Vagina (tissue), 2 donors: ENCODE results near the gene SLC22A17. TPM values are rescaled to one million over a fixed set of nuclear protein-coding genes. Genes with fewer than 3 reads are reported as not detected.

Experiments used
- DNase-seq, 2 donors: peaks; one replicate each; pipeline ENCODE4 v3.0.0-alpha.2; 2017; ENCODE audit errors: extremely low spot score in 2 of 2
- H3K27ac ChIP-seq: fragments of 200-600 bp; sonication (generic); one replicate; pipeline ENCODE4 v1.5.1; 2019
- H3K27me3 ChIP-seq: fragments of 200-600 bp; sonication (generic); one replicate; pipeline ENCODE4 v1.5.1; 2019
- H3K36me3 ChIP-seq, 2 donors: fragments of 200-600 bp; sonication (generic); one replicate each; pipeline ENCODE4 v1.5.1; 2017 to 2019
- H3K4me1 ChIP-seq: fragments of 200-600 bp; sonication (generic); one replicate; pipeline ENCODE4 v1.5.1; 2019
- H3K4me3 ChIP-seq, 2 donors: fragments of 200-600 bp; sonication (generic); 1 replicate in 1 of 2; 2 replicates in 1 of 2; pipeline ENCODE4 v1.5.1; 2016 to 2019
- H3K9me3 ChIP-seq: fragments of 200-600 bp; sonication (generic); one replicate; pipeline ENCODE4 v1.5.1; 2019
- CTCF ChIP-seq, 3 experiments: fragments of 450-650 bp in 2 of 3; fragments of 200-600 bp in 1 of 3; sonication (generic) in 1 of 3; IDR thresholded peaks; one replicate each; pipeline ENCODE4 v1.5.1; 2017 to 2019; ENCODE audit warnings: antibody characterized with exemption in 3 of 3, mild to moderate bottlenecking in 2 of 3, moderate library complexity in 2 of 3
- POLR2A ChIP-seq, 2 donors: fragments of 450-650 bp; IDR thresholded peaks; one replicate each; pipeline ENCODE4 v1.6.1; 2017; ENCODE audit warnings: antibody characterized with exemption in 2 of 2, mild to moderate bottlenecking in 2 of 2, moderate library complexity in 2 of 2
- POLR2AphosphoS5 ChIP-seq, 2 donors: sonication (generic); formaldehyde crosslinking; IDR thresholded peaks; one replicate each; pipeline ENCODE4 v1.9.0; 2017; ENCODE audit warnings: antibody characterized with exemption in 2 of 2, mild to moderate bottlenecking in 2 of 2, low read depth in 1 of 2; ENCODE audit not compliant: insufficient read depth in 1 of 2
- intact Hi-C: fragments of 100-400 bp; cut with DNase I; formaldehyde crosslinking; loops from one replicate; pipeline ENCODE4 v1.15.1; 2023
- total RNA-seq: library from RNA; depleted of rRNA; stranded (reverse); fragments of >200 nt; gene quantifications from one replicate; pipeline ENCODE4 v1.2.3, GENCODE V29; 2016

SLC22A17 gene
- total RNA-seq, 1 donor from 2014 or later, result 37.8 TPM

DNA sequence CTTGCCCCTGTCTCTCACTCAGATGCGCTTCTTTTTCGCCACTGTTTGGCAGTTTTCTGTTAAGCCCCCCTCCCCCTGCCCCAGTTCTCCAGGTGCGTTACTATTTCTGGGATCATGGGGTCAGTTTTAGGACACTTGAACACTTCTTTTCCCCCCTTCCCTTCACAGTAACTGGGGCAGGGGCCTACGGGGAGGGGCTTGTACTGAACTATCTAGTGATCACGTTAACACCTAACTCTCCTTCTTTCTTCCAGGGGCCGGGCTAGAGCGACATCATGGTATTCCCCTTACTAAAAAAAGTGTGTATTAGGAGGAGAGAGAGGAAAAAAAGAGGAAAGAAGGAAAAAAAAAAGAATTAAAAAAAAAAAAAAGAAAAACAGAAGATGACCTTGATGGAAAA is 27.7 kb downstream of the SLC22A17 start:
- H3K27ac ChIP-seq, result no peak overlapping the region
- no peak for DNase-seq
- peaks cover 23% of the 10 kb centered on the region for H3K4me1 ChIP-seq
- peaks cover 0 to 29% of the 10 kb centered on the region in 2 donors for H3K36me3 ChIP-seq
- H3K4me3 ChIP-seq, result no peak overlapping the region
- no peak for TF ChIP-seq POLR2AphosphoS5 (IDR thresholded peaks at IDR 0.05; ENCODE audit: insufficient read depth in 1 of 2, low read depth in 1 of 2)
- H3K9me3 ChIP-seq, result no peaks in the 10 kb centered on the region
- intact Hi-C loops, result loop anchor here (5.0 to 10.0 kb wide), 3 partner anchors 60 to 237 kb away; partner anchors contain the start of gene NGDN
- no peaks in the 10 kb centered on the region for H3K27me3 ChIP-seq

- Histone ChIP-seq H3K36me3 (peaks cover 0 to 29% of the 10 kb centered on the region in 2 donors), H3K27me3 (no peaks in the 10 kb centered on the region), H3K9me3 (no peaks in the 10 kb centered on the region), H3K27ac (no peak overlapping the region), H3K4me3 (no peak overlapping the region), H3K4me1 (peaks cover 26% of the 10 kb centered on the region)
- no peak for DNase-seq
- intact Hi-C loops, result loop anchor here (5.0 to 10.0 kb wide), 3 partner anchors 60 to 238 kb away; partner anchors contain the start of gene NGDN
- TF ChIP-seq CTCF (IDR thresholded peaks at IDR 0.05), result no peak
- TF ChIP-seq POLR2AphosphoS5 (IDR thresholded peaks at IDR 0.05; ENCODE audit: insufficient read depth in 1 of 2, low read depth in 1 of 2), result no peak
- TF ChIP-seq POLR2A (IDR thresholded peaks at IDR 0.05), result no peak
Observed at GRCh38 chr14:23324455-23324846, 28.2 kb downstream of the SLC22A17 start.

DNA sequence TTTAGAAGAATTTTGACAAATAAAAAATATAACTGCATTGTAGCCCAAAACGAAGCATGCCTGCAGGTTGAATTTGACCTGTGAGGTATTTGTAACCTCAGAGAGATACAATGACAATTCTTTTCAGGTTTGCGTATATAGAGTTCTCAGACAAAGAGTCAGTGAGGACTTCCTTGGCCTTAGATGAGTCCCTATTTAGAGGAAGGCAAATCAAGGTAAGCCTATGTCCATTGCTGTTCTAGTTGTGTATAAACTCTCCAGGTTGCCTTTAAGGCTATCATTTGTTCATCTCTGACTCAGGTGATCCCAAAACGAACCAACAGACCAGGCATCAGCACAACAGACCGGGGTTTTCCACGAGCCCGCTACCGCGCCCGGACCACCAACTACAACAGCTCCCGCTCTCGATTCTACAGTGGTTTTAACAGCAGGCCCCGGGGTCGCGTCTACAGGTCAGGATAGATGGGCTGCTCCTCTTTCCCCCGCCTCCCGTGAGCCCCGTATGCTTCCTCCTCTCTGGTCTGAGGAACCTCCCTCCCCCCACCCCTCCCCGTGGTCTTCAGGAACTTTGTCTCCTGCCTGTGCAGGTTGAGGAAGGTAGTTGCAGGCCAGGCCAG is 28.7 kb downstream of the SLC22A17 start:
- Histone ChIP-seq H3K27me3 (no peaks in the 10 kb centered on the region), H3K27ac (no peak overlapping the region), H3K4me3 (no peak overlapping the region), H3K36me3 (peaks cover 0 to 29% of the 10 kb centered on the region in 2 donors), H3K9me3 (no peaks in the 10 kb centered on the region), H3K4me1 (peaks cover 26% of the 10 kb centered on the region)
- TF ChIP-seq POLR2AphosphoS5 (IDR thresholded peaks at IDR 0.05; ENCODE audit: insufficient read depth in 1 of 2, low read depth in 1 of 2) (no peak), CTCF (IDR thresholded peaks at IDR 0.05) (no peak), POLR2A (IDR thresholded peaks at IDR 0.05) (no peak)
- DNase-seq, result no peak
- intact Hi-C loops, result loop anchor here (5.0 to 10.0 kb wide), 3 partner anchors 59 to 238 kb away; partner anchors contain the start of gene NGDN

GRCh38 chr14:23322568-23323517 is 29.8 kb downstream of the SLC22A17 start:
- intact Hi-C loops, result loop anchor here (5.0 to 10.0 kb wide), 3 partner anchors 58 to 239 kb away; partner anchors contain the start of gene NGDN

More at GRCh38 chr14:23322568-23323517, 29.8 kb downstream of the SLC22A17 start:
- TF ChIP-seq POLR2A (IDR thresholded peaks at IDR 0.05) (no peak), CTCF (IDR thresholded peaks at IDR 0.05) (no peak), POLR2AphosphoS5 (IDR thresholded peaks at IDR 0.05; ENCODE audit: insufficient read depth in 1 of 2, low read depth in 1 of 2) (no peak)
- Histone ChIP-seq H3K9me3 (no peaks in the 10 kb centered on the region), H3K27ac (peak overlapping the region; percentile 97), H3K4me3 (peak overlapping the region; percentile 82 to 99), H3K36me3 (peaks cover 0 to 29% of the 10 kb centered on the region in 2 donors), H3K4me1 (peaks cover 26% of the 10 kb centered on the region), H3K27me3 (no peaks in the 10 kb centered on the region)
- DNase-seq, result no peak
